Calu3 (cell line): Measurements from ENCODE around the gene ARSG. TPM values are rescaled to one million over a fixed set of nuclear protein-coding genes. Genes with fewer than 3 reads are reported as not detected.
"Not testable (repeated sequence)": the region's sequence is repeated elsewhere in the genome, so short reads cannot be mapped to it uniquely, and the experiment has no call there.

Experiments
- BruUV-seq: library from RNA; stranded (reverse); fragments of 400-500 nt; replicated peaks from 2 replicates; lab custom pipeline; 2021; lab: Mats Ljungman, UMichigan
- CTCF ChIA-PET: fragments of 300-600 bp; sonication (Branson Sonifier 250); formaldehyde crosslinking; loops from one replicate; lab custom pipeline; 2022; ENCODE audit warnings: antibody characterized with exemption; lab: Charles Lee
- DNase-seq: peaks from one replicate; pipeline ENCODE4 v3.0.0; 2022
- H3K27ac Mint-ChIP-seq: one replicate; pipeline ENCODE4 v1.8.0; 2022; ENCODE audit warnings: mixed read lengths; ENCODE audit not compliant: unreplicated experiment
- H3K27me3 Mint-ChIP-seq: one replicate; pipeline ENCODE4 v1.8.0; 2022; ENCODE audit warnings: mixed read lengths; ENCODE audit not compliant: unreplicated experiment
- H3K36me3 Mint-ChIP-seq: one replicate; pipeline ENCODE4 v1.8.0; 2022; ENCODE audit warnings: mild to moderate bottlenecking, moderate library complexity, mixed read lengths; ENCODE audit not compliant: insufficient read depth, unreplicated experiment
- H3K4me1 Mint-ChIP-seq: one replicate; pipeline ENCODE4 v1.8.0; 2022; ENCODE audit warnings: mild to moderate bottlenecking, low read depth, mixed read lengths; ENCODE audit not compliant: unreplicated experiment
- H3K4me3 Mint-ChIP-seq: one replicate; pipeline ENCODE4 v1.8.0; 2022; ENCODE audit warnings: mild to moderate bottlenecking, low read depth, moderate library complexity, mixed read lengths; ENCODE audit not compliant: unreplicated experiment
- H3K9me3 Mint-ChIP-seq: one replicate; pipeline ENCODE4 v1.8.0; 2022; ENCODE audit warnings: low read depth, mixed read lengths; ENCODE audit not compliant: unreplicated experiment
- CTCF ChIP-seq: fragments of 200-600 bp; IDR thresholded peaks from one replicate; pipeline ENCODE4 v1.8.0; 2022; ENCODE audit warnings: antibody characterized with exemption; ENCODE audit not compliant: unreplicated experiment
- intact Hi-C: fragments of 100-400 bp; cut with micrococcal nuclease; formaldehyde crosslinking; loops from one replicate; pipeline ENCODE4 v1.10.0; 2022; ENCODE audit not compliant: unreplicated experiment
- total RNA-seq: library from RNA; stranded (reverse); gene quantifications from 2 replicates; pipeline ENCODE4 v1.2.3, GENCODE V29; 2022

The ARSG gene
- total RNA-seq, 1 experiment from 2014 or later = 1.4 TPM

GRCh38 chr17:68365469-68365868 lies 74.2 kb downstream of the ARSG start:
- intact Hi-C loops = no loop called here
- no peak for DNase-seq
- no peak overlapping the region for H3K4me3 Mint-ChIP-seq
- no TSS peak for BruUV-seq
- no peak for TF ChIP-seq CTCF
- no peak overlapping the region for H3K27ac Mint-ChIP-seq
- H3K9me3 Mint-ChIP-seq = no peaks in the 10 kb centered on the region
- no peaks in the 10 kb centered on the region for H3K4me1 Mint-ChIP-seq
- H3K27me3 Mint-ChIP-seq = peaks cover 24% of the 10 kb centered on the region
- CTCF ChIA-PET = no interaction called here
- no peaks in the 10 kb centered on the region for H3K36me3 Mint-ChIP-seq

GRCh38 chr17:68368387-68368786 lies 77.1 kb downstream of the ARSG start:
- Mint-ChIP-seq H3K4me1 (no peaks in the 10 kb centered on the region), H3K36me3 (no peaks in the 10 kb centered on the region), H3K27me3 (peaks cover 14% of the 10 kb centered on the region), H3K27ac (no peak overlapping the region), H3K9me3 (no peaks in the 10 kb centered on the region), H3K4me3 (no peak overlapping the region)
- no TSS peak for BruUV-seq
- intact Hi-C loops = no loop called here
- CTCF ChIA-PET = no interaction called here
- DNase-seq = no peak
- TF ChIP-seq CTCF = no peak

GRCh38 chr17:68375566-68375965 lies 84.3 kb downstream of the ARSG start:
- Mint-ChIP-seq H3K27ac (no peak overlapping the region), H3K4me1 (peaks cover 9% of the 10 kb centered on the region), H3K27me3 (peaks cover 12% of the 10 kb centered on the region), H3K36me3 (no peaks in the 10 kb centered on the region), H3K4me3 (no peak overlapping the region), H3K9me3 (no peaks in the 10 kb centered on the region)
- intact Hi-C loops = no loop called here
- TF ChIP-seq CTCF = no peak
- no peak for DNase-seq
- CTCF ChIA-PET = no interaction called here
- no TSS peak for BruUV-seq

GRCh38 chr17:68376178-68376577 lies 84.9 kb downstream of the ARSG start:
- DNase-seq, H3K27ac Mint-ChIP-seq, intact Hi-C loops, H3K4me1 Mint-ChIP-seq, H3K4me3 Mint-ChIP-seq, H3K9me3 Mint-ChIP-seq, H3K36me3 Mint-ChIP-seq, BruUV-seq: not testable (repeated sequence)
- peaks cover 12% of the 10 kb centered on the region for H3K27me3 Mint-ChIP-seq
- CTCF ChIA-PET = interaction anchor here (0.7 kb wide), 1 partner anchor 175 kb away, joined by 3 read pairs; no protein-coding TSS in a partner anchor

- Mint-ChIP-seq H3K4me1 (peaks cover 9% of the 10 kb centered on the region), H3K9me3 (no peaks in the 10 kb centered on the region), H3K27ac (no peak overlapping the region), H3K4me3 (no peak overlapping the region), H3K36me3 (no peaks in the 10 kb centered on the region), H3K27me3 (peaks cover 12% of the 10 kb centered on the region)
- CTCF ChIA-PET = no interaction called here
- TF ChIP-seq CTCF = no peak
- intact Hi-C loops = no loop called here
- BruUV-seq = no TSS peak
- DNase-seq = no peak
These were observed 86.5 kb downstream of the ARSG start for GRCh38 chr17:68377771-68378267.
